Stimulated activated CD8-positive, alpha-beta memory T cell treated with anti-CD3 and anti-CD28 coated beads, Interleukin-4, amount 100 ng/mL, for 1 hour (primary cell): Measurements from ENCODE around the gene JMJD1C.
A peak's percentile ranks its signal among the peaks of the same experiment; 100 is the strongest.
"Not testable (repeated sequence)": the region's sequence is repeated elsewhere in the genome, so short reads cannot be mapped to it uniquely, and the experiment has no call there.

Experiments used
- DNase-seq, 2 donors: peaks; one replicate each; pipeline ENCODE4 v3.0.0-alpha.2; 2020; ENCODE audit warnings: low read depth in 2 of 2, low spot score in 1 of 2

JMJD1C gene, protein sequence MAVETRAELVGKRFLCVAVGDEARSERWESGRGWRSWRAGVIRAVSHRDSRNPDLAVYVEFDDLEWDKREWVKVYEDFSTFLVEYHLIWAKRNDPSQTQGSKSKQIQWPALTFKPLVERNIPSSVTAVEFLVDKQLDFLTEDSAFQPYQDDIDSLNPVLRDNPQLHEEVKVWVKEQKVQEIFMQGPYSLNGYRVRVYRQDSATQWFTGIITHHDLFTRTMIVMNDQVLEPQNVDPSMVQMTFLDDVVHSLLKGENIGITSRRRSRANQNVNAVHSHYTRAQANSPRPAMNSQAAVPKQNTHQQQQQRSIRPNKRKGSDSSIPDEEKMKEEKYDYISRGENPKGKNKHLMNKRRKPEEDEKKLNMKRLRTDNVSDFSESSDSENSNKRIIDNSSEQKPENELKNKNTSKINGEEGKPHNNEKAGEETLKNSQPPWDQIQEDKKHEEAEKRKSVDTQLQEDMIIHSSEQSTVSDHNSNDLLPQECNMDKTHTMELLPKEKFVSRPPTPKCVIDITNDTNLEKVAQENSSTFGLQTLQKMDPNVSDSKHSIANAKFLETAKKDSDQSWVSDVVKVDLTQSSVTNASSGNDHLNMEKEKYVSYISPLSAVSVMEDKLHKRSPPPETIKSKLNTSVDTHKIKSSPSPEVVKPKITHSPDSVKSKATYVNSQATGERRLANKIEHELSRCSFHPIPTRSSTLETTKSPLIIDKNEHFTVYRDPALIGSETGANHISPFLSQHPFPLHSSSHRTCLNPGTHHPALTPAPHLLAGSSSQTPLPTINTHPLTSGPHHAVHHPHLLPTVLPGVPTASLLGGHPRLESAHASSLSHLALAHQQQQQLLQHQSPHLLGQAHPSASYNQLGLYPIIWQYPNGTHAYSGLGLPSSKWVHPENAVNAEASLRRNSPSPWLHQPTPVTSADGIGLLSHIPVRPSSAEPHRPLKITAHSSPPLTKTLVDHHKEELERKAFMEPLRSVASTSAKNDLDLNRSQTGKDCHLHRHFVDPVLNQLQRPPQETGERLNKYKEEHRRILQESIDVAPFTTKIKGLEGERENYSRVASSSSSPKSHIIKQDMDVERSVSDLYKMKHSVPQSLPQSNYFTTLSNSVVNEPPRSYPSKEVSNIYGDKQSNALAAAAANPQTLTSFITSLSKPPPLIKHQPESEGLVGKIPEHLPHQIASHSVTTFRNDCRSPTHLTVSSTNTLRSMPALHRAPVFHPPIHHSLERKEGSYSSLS (N-terminal part only)

DNA sequence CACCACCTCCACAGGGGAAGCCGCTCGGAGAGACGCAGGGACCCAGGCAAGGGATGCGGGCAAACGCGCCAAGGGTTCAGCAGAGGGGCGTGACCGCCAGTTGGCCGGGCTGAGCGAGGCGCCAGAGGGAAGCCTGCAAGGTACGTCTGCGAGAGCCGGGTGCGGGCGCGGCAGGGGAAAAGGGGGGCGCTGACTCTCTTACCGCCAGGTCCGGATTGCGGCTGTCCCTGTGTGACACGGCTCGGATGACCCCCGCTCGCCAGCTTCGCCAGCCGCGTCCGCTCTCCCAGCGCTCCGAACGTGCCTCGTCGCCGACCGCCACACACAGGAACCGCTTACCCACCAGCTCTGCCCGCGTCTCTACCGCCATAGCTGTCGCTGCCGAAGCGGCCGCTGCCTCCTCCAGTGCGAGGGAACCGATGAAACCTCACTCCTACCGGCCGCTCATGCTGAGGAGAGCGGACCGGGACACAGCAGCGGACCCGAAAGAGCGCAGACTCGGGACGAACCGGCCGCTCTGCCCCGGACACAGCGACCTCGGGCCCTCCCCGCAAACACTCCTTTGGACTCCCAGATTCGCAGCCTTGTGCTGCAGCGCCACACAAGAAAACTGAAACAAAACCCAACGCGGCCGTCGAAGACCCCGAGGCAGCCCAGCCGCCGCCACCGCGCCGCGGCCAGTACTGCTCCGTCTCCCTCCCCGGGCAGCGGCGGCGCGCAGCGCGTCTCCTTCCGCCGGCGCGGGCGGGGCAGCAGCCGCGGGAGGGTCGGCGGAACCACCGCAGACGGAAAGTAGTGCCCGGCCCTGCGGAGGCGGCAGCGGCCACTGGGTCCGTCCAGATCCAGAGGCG is at the start of gene JMJD1C:
TSS of gene JMJD1C (minus strand) at position 685 of the 851 bp plus-strand sequence. CDS start at position 370, 315 bp downstream.
- peak; percentile 27 to 41 for DNase-seq

DNA sequence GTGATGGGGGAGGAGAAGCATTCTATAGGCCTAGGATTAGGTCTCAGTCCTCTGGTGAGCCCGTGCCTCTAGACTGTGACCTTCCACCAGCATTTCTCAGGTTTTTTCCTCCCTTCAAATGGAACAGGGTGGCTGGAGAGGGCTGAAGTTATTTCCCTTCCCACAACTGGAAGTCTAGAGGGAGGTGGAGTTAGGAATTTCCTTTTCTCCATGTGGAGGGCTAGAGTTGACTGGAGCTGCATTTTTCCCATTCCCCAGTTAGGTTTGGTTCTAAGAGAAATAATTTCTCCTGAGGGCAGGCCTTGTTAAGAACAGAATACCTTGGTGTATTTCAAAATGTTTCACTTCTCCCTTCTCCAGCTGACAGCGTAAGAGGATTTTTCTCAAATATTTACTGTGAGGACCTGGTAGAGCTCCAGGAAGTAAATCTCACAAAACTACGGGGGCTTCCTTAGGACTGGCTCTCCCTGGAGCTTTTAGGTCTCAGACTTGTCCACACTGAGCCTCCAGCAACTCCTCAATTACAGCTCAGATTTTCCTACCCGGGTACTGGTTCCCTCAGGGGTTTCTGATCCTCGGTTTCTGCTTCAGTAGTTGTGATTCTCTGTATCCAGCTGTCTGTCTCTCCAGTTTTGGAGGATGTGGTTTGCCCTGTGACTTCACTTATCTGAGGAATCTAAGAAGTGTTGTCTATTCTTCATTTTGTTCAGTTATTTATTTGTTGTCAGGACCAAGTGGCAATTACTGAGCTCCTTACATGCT is 49.4 kb upstream of the JMJD1C start:
- no peak for DNase-seq

DNA sequence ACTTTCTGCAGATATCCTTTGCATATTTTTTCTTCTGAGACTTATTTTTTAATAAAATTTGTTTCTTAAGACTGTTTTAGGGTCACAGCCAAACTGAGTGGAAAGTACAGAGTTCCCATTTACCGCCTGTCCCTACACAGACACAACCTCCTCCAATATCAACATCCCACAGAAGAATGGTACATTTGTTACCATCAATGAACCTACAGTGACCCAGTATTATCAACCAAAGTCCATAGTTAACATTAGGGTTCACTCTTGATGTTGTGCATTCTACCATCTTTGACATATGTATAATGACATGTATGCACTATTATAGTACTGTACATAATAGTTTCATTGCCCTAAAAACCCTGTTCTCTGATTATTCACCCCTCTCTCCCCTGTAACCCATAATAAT is 40.8 kb upstream of the JMJD1C start:
- DNase-seq: no peak

DNA sequence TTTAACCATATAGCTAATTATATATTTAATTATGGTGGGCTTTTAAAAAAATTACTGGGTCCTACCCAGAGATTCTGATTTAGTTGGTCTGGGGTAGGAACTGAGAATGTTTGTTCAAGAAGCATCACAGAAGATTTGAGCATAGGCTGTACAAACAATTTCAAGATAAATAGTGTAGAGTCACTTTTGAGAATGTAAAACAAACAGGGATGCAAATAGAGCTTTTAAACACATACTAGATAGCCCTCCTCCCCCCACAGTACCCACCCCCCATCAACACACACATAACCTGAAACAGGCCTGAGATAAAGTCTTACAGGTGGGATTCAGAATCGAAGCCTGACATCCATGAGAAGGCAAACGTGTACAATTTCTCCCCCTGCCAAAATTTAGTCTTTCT is 39.8 kb upstream of the JMJD1C start:
- no peak for DNase-seq

DNA sequence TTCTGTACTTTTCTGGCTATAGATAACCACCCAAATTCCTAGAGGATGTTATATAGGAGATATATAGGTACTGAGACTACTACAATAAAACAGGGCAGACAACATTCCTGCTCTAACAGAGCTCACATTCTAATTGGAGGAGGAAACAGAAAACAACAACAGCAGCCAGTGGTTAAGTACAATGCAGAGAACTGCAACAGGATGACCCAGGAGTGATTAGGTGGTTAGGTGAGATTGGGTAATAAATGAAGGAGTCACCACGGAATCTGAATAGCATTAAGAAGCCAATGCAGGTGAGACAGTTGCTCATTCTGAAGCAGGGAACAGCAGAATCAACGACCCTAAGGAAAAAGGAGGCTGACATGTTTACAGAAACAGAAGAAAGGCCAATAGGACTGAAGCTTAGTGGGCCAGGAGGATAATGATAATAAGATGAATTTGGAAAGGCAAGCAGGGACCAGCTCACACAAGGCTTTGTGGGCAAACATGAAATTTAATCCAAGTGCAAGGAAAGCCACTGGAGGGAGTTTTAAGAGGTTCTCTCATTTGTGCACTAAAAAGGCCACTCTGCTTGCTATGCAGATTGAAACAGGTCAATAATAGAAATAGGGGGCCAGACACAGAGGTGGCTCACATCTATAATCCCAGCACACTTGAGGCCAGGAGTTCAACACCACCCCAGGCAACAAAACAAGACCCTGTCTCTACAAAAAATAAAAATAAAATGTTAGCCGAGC is 38.5 kb upstream of the JMJD1C start:
- DNase-seq: no peak

DNA sequence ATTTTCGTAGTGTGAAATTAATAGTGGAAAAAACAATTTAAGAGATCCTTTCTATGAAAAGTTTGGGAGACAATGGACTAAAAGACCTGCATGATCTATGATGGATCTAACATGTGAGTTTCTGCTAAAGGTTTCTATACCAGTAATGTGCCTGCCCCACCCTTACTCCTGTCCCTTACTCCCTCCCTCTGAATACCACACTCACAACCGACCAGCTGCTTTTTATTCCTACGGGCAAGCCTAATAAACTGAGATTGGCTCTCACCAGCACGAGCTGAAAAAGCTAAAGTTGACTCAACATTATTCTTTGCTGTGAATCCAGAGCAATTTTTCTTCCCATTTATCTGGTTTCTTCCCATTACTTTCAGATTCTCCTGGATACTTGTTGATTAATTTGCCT is 37.6 kb upstream of the JMJD1C start:
- no peak for DNase-seq

DNA sequence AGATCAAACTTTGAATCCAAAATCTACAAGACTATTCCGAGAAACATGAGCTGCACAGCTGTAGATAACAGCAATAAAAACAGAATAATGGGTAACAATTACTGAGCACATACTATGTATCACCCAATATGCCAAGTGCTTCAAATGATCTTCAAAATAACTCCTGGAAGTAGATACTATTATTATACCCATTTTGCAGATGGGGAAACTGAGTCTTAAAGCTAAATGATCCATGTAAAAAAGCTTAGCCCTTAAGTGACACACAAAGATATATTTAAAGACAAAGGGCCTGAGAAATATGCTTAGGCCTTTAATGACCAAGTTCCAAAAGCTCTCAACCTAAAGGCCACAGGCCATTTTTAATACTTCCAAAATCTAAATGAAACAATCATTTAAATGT is 37.1 kb upstream of the JMJD1C start:
- DNase-seq: no peak

DNA sequence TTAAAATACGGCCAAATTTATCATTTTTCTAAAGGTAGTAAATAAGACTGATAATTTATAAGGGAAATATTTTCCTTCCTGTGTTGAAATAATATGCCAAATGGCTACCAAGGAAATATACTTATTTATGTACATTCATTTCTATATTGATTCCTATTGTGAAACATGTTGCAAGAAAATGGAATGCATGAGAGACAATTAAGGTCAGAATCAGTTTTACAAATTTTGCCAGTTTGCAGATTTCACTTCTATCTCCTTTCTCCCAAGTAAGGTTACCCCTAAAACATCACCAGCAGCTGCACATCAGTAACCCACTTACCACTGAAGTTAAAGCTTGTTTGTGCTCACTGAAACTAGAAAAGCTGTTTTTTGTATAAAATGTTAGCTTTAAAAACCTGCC is 36.2 kb upstream of the JMJD1C start:
- no peak for DNase-seq

DNA sequence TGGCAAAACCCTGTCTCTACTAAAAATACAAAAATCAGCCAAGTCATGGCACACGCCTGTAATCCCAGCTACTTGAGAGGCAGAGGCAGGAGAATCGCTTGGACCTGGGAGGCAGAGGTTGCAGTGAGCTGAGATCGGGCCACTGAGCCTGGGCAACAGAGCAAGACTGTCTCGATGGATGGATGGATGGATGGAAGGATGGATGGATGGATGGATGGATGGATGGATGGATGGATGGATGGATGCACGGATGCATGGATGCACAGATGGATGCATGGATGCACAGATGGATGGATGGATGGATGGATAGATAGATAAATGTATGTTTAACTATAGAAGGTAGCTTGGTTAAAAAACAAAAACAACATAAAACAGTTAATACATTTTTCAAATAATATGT is 34.8 kb upstream of the JMJD1C start:
- not testable (repeated sequence) for DNase-seq

DNA sequence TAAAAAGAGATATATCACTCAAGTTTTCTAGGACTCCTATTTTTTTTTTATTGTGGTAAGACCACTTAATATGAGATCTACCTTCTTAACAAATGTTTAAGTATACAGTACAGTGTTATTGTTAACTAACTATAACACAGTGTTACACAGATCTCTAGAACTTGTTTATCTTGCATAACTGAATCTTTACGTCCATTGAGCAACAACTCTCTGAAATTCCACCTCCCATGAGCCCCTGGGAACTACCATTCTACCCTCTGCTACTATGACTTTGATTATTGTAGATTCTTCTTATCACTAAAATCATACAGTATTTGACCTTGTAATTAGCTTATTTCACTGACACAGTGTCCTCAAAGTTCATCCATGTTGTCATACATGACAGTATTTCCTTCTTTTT is 32.9 kb upstream of the JMJD1C start:
- DNase-seq: no peak

DNA sequence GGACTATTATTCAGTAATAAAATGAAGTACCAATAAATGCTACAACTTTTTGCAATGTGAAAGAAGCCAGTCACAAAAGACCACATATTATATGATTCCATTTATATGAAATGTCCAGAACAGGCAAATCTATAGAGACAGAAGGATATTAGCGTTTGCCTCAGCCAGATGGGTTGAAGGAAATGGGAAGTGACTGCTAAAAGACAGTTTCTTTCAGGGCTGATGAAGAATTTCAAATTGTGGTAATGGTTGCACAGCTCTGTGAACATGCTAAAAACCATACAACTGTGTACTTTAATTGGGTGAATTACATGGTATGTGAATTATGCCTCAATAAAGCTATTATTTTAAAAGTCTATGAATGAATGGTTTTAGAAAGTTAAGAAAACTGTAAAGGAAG is 31.5 kb upstream of the JMJD1C start:
- DNase-seq: no peak

DNA sequence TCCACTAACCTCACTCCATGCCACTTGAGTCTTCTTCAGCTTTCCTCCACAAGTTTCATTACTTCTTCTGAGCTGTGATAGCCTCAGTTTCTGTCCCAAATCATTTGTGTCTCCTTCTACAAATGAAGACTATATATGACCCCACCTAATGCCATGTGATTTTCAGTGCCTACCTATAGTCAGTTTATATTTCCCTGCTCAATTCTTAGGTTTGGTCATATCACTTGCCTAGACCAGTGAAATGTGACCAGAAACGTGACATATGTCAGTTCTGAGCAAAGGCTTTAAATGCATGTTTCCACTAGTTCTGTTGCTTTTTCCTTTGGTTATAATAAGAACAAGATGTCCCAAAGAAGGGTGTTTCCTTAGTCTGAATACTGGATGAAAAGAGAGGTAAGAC is 30.8 kb upstream of the JMJD1C start:
- no peak for DNase-seq

DNA sequence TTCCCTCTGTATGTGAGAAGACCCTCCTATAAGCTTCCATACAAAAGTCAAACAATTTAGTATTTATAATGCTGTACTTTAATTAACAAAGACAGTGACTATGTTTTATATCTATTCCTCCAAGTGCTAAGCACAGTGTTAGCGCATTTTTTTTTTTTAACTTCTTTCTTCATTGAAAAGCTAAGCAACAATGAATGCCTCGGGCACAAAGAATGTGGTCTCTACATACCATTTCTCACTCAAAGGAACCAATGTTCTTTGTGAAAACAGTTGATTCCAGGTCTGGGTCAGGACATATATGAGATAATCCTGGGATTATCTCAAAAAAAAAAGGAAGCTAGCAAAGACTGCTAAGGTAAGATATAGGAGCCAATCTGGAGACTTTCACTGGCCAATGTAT is 29.2 kb upstream of the JMJD1C start:
- no peak for DNase-seq

DNA sequence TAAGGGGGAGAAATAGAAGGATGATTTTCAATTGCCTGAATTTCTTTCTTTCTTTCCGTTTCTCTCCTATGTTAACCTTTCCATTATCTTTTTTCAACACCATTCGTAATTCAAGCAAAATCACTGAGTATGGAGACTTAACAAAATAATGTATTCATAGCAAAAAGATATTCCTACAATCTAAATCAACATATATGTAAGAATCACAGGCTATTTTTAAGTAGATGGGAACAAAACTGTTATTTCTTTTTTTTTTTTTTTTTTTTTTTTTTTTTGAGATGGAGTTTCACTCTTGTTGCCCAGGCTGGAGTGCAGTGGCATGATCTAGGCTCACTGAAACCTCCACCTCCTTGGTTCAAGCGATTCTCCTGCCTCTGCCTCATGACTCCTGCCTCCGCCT is 27.2 kb upstream of the JMJD1C start:
- DNase-seq: no peak

DNA sequence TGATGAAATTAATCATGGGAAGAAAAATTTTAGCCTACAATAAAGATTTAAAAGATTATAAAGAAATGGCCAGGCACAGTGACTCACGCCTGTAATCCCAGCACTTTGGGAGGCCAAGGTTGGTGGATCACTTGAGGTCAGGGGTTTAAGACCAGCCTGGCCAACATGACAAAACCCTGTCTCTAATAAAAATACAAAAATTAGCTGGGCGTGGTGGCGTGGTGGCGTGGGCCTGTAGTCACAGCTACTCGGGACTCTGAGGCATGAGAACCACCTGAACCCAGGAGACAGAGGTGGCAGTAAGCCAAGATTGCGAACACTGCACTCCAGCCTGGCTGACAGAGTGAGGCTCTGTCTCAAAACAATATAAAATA is 26.5 kb upstream of the JMJD1C start:
- not testable (repeated sequence) for DNase-seq

DNA sequence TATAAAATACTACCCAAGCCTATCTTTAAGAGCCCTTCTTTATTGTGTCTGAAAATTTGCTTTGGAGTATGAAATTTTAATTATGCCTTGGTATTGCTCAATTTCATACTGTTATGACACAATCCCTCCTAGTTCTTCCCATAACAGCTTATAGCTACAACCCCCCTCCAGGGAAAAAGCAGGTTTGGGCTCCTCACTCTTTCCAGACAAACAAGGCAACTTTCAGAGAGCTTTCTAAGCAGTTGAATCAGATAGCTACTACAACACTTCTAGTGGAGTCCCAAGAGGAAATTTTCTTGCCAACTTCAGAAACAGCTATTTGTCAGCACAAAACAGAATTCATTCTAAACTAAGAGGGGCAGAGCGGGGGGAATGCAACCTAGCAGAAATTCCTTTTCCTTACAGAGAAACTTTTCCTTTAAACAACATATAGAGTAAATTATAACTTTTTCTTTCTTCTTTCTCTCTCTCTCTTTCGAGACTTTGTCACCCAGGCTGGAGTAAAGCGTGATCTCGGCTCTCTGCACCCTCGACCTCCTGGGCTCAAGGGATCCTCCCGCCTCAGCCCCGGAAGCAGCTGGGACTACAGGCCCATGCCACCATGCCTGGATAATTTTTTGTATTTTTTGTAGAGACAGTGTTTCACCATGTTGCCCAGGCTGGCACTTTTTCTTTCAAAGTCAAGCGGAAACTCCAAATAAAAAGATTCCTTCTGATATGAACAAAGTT is 26.0 kb upstream of the JMJD1C start:
- no peak for DNase-seq

DNA sequence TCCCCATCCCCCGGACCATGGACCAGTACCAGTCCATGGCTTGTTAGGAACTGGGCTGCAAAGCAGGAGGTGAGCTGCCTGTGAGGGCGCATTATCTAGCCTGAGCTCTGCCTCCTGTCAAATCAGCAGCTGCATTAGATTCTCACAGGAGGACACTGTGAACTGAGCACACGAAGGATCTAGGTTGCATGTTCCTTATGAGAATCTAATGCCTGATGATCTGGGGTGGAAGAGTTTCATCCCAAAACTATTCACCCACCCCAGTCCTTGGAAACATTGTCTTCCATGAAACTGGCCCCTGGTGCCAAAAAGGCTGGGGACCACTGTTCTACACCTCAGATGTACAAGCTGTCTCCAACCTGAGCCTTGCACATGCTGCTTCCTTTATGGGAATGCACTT is 24.1 kb upstream of the JMJD1C start:
- no peak for DNase-seq

DNA sequence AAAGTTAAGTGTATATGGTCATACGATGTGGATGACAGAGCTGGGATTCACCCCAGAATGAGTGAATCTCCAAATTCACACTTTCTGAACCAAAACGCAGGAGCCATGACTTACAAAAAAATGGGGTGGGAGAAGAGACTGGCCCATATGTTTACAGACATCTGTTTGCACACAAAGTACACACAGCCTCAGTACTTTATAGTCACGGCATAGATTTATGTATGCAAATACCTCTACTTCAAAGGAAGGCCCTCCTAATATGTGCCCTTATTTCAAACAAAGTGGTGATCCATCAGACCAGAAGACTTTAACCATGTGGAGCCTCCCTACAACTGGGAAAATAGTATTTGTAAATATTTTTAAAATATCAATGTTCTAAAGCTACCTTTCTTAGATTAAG is 22.2 kb upstream of the JMJD1C start:
- DNase-seq: no peak

DNA sequence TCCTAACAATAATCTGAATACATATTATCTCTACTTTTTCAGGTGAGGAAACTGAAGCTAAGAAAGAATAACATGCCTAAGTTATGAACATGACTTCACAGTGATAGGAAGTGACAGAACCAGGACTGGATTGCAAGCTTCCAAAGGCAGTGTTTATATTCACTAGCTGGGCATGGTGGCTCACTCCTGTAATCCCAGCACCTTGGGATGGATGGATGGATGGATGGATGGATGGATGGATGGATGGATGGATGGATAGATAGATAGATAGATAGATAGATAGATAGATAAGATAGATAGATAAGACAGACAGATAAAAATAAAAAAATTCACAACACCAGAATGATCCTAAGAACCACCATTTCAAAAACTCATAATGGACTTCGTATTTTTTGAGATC is 18.2 kb upstream of the JMJD1C start:
- no peak for DNase-seq
